ENCODE data around the gene MPP7.
"Not testable (repeated sequence)": the region's sequence is repeated elsewhere in the genome, so short reads cannot be mapped to it uniquely, and the experiment has no call there.

Gene MPP7

GRCh38 chr10:28326516-28327490 is 23.9 kb upstream of the MPP7 start:
- no peaks in the 10 kb centered on the region for H3K9me3 ChIP-seq (ENCODE audit: insufficient read depth, low read length)

GRCh38 chr10:28320799-28321198 is 17.9 kb upstream of the MPP7 start:
- TF ChIP-seq EZH2phosphoT487 (conservative IDR thresholded peaks at IDR 0.05; ENCODE audit: low read length), result no peak
- TF ChIP-seq CTCF (IDR thresholded peaks at IDR 0.05; ENCODE audit: insufficient read depth, low read length, poor library complexity, severe bottlenecking), result no peak
- no peaks in the 10 kb centered on the region for H3K9me3 ChIP-seq (ENCODE audit: insufficient read depth, low read length)
- no peaks in the 10 kb centered on the region for H4K20me1 ChIP-seq (ENCODE audit: low read depth, low read length)
- no peaks in the 10 kb centered on the region for H3F3A ChIP-seq (ENCODE audit: insufficient read depth)
- no peak overlapping the region for H3K4me2 ChIP-seq (ENCODE audit: low read depth, low read length, poor library complexity, severe bottlenecking)
- no peak overlapping the region for H3K4me3 ChIP-seq (ENCODE audit: insufficient read depth, low read length, poor library complexity, severe bottlenecking)
- no peaks in the 10 kb centered on the region for H3K27me3 ChIP-seq (ENCODE audit: low read length)
- H3K79me2 ChIP-seq (ENCODE audit: insufficient read depth, low read length), result no peaks in the 10 kb centered on the region
- H3K9ac ChIP-seq (ENCODE audit: low read length), result no peak overlapping the region
- H3K36me3 ChIP-seq (ENCODE audit: low read length), result no peaks in the 10 kb centered on the region
- no peak overlapping the region for H2AFZ ChIP-seq (ENCODE audit: low read depth, low read length, severe bottlenecking)
- no peaks in the 10 kb centered on the region for H3K9me2 ChIP-seq (replicated peaks; ENCODE audit: insufficient read depth, low read length)
- H3K27ac ChIP-seq (ENCODE audit: low read depth, low read length), result no peak overlapping the region

More at GRCh38 chr10:28326516-28327490, 23.9 kb upstream of the MPP7 start:
- Histone ChIP-seq H3K27ac (ENCODE audit: low read depth, low read length) (no peak overlapping the region), H3K4me2 (ENCODE audit: low read depth, low read length, poor library complexity, severe bottlenecking) (no peak overlapping the region), H3K9ac (ENCODE audit: low read length) (no peak overlapping the region), H3K36me3 (ENCODE audit: low read length) (no peaks in the 10 kb centered on the region), H3K79me2 (ENCODE audit: insufficient read depth, low read length) (no peaks in the 10 kb centered on the region), H3F3A (ENCODE audit: insufficient read depth) (no peaks in the 10 kb centered on the region), H4K20me1 (ENCODE audit: low read depth, low read length) (no peaks in the 10 kb centered on the region), H2AFZ (ENCODE audit: low read depth, low read length, severe bottlenecking) (no peak overlapping the region), H3K27me3 (ENCODE audit: low read length) (no peaks in the 10 kb centered on the region), H3K4me3 (ENCODE audit: insufficient read depth, low read length, poor library complexity, severe bottlenecking) (no peak overlapping the region), H3K9me2 (replicated peaks; ENCODE audit: insufficient read depth, low read length) (no peaks in the 10 kb centered on the region)
- TF ChIP-seq EZH2phosphoT487 (conservative IDR thresholded peaks at IDR 0.05; ENCODE audit: low read length) (no peak), CTCF (IDR thresholded peaks at IDR 0.05; ENCODE audit: insufficient read depth, low read length, poor library complexity, severe bottlenecking) (no peak)

DNA sequence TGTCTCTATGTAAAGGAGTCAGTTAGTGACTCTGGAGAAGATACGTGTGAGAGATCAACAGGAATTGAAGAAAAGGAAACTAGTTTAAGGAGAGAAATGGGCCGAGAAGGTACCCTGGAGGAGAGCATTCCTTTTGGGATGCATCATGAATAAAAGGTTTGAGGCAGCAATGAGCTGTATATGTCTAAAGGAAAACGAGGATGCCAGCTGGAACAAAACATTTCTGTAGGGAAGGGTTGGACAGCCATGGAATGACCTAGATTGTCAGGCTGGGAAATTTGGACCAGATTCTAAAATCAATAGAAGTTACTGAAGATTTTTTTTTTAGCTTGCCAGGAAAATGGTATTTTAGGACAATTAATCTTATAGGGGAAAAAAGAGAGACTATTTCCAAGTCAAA is 17.2 kb upstream of the MPP7 start:
- Histone ChIP-seq H3F3A (ENCODE audit: insufficient read depth) (no peaks in the 10 kb centered on the region), H3K9me3 (ENCODE audit: insufficient read depth, low read length) (no peaks in the 10 kb centered on the region), H4K20me1 (ENCODE audit: low read depth, low read length) (no peaks in the 10 kb centered on the region), H3K4me3 (ENCODE audit: insufficient read depth, low read length, poor library complexity, severe bottlenecking) (no peak overlapping the region), H3K27me3 (ENCODE audit: low read length) (no peaks in the 10 kb centered on the region), H3K9me2 (replicated peaks; ENCODE audit: insufficient read depth, low read length) (no peaks in the 10 kb centered on the region), H3K4me2 (ENCODE audit: low read depth, low read length, poor library complexity, severe bottlenecking) (no peak overlapping the region), H3K27ac (ENCODE audit: low read depth, low read length) (no peak overlapping the region), H3K36me3 (ENCODE audit: low read length) (no peaks in the 10 kb centered on the region), H3K9ac (ENCODE audit: low read length) (no peak overlapping the region), H3K79me2 (ENCODE audit: insufficient read depth, low read length) (no peaks in the 10 kb centered on the region), H2AFZ (ENCODE audit: low read depth, low read length, severe bottlenecking) (no peak overlapping the region)
- TF ChIP-seq EZH2phosphoT487 (conservative IDR thresholded peaks at IDR 0.05; ENCODE audit: low read length), result no peak
- no peak for TF ChIP-seq CTCF (IDR thresholded peaks at IDR 0.05; ENCODE audit: insufficient read depth, low read length, poor library complexity, severe bottlenecking)

DNA sequence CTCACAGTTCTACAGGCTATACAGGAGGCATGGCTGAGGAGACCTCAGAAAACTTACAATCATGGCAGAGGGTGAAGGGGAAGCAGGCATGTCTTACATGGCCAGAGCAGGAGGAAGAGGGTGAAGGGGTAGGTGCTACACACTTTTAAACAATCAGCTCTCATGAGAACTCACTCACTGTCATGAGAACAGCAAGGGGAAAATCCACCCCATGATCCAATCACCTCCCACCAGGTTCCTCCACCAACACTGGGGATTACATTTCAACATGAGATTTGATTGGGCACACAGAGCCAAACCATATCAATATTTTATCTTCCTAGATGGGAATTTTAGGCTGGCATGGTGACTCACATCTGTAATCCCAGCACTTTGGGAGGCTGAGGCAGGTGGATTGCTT is 16.2 kb upstream of the MPP7 start:
- H3K9ac ChIP-seq (ENCODE audit: low read length); H4K20me1 ChIP-seq (ENCODE audit: low read depth, low read length): not testable (repeated sequence)

More for the DNA sequence above, 16.2 kb upstream of the MPP7 start:
- H3F3A ChIP-seq (ENCODE audit: insufficient read depth); H3K79me2 ChIP-seq (ENCODE audit: insufficient read depth, low read length); H3K36me3 ChIP-seq (ENCODE audit: low read length); H2AFZ ChIP-seq (ENCODE audit: low read depth, low read length, severe bottlenecking); H3K9me2 ChIP-seq (replicated peaks; ENCODE audit: insufficient read depth, low read length); H3K27me3 ChIP-seq (ENCODE audit: low read length); H3K4me2 ChIP-seq (ENCODE audit: low read depth, low read length, poor library complexity, severe bottlenecking); H3K4me3 ChIP-seq (ENCODE audit: insufficient read depth, low read length, poor library complexity, severe bottlenecking); H3K27ac ChIP-seq (ENCODE audit: low read depth, low read length); H3K9me3 ChIP-seq (ENCODE audit: insufficient read depth, low read length): not testable (repeated sequence)

Data from SU-DHL-6 (cell line).